GM23338 (cell line): Measurements from ENCODE around the gene SRPRA. TPM values are rescaled to one million over a fixed set of nuclear protein-coding genes. Genes with fewer than 3 reads are reported as not detected.

ENCODE experiments used
- ATAC-seq: fragments of 200-7000 bp; cut with Tn5 transposase; 3 replicates; pipeline ENCODE4 v1.9.1; 2020
- DNase-seq: peaks from one replicate; pipeline ENCODE4 v3.0.0-alpha.2; 2015; ENCODE audit warnings: low spot score
- H2AFZ ChIP-seq: fragments of 200-600 bp; sonication (generic); 2 replicates; pipeline ENCODE4 v1.8.0; 2016; ENCODE audit warnings: antibody characterized with exemption, mild to moderate bottlenecking, moderate library complexity
- H3F3A ChIP-seq: fragments of 200-600 bp; sonication (generic); replicated peaks from 2 replicates; pipeline ENCODE4 v1.8.0; 2017; ENCODE audit warnings: antibody characterized with exemption, mixed run types, low read depth
- H3K27ac ChIP-seq: fragments of 200-600 bp; sonication (generic); 2 replicates; pipeline ENCODE4 v1.6.1; 2016; ENCODE audit warnings: low read depth
- H3K27me3 ChIP-seq: fragments of 200-600 bp; sonication (generic); 2 replicates; pipeline ENCODE4 v1.8.0; 2016; ENCODE audit warnings: mild to moderate bottlenecking, mixed run types, moderate library complexity; ENCODE audit not compliant: insufficient read depth
- H3K36me3 ChIP-seq: fragments of 200-600 bp; sonication (generic); 2 replicates; pipeline ENCODE4 v1.8.0; 2016; ENCODE audit warnings: mild to moderate bottlenecking; ENCODE audit not compliant: insufficient read depth
- H3K4me1 ChIP-seq: fragments of 200-600 bp; sonication (generic); 2 replicates; pipeline ENCODE4 v1.8.0; 2016; ENCODE audit warnings: mild to moderate bottlenecking, moderate library complexity; ENCODE audit not compliant: insufficient read depth
- H3K4me2 ChIP-seq: fragments of 200-600 bp; sonication (generic); 2 replicates; pipeline ENCODE4 v1.7.1; 2017; ENCODE audit warnings: mixed run types
- H3K4me3 ChIP-seq: fragments of 200-600 bp; sonication (generic); 2 replicates; pipeline ENCODE4 v1.6.1; 2016; ENCODE audit warnings: mixed run types
- H3K79me2 ChIP-seq: fragments of 200-600 bp; sonication (generic); replicated peaks from 2 replicates; pipeline ENCODE4 v1.8.0; 2017; ENCODE audit warnings: mild to moderate bottlenecking; ENCODE audit not compliant: insufficient read depth
- H3K9me2 ChIP-seq: fragments of 200-600 bp; sonication (generic); 2 replicates; pipeline ENCODE4 v1.8.0; 2017; ENCODE audit not compliant: insufficient read depth
- H4K20me1 ChIP-seq: fragments of 200-600 bp; sonication (generic); replicated peaks from 2 replicates; pipeline ENCODE4 v1.8.0; 2017; ENCODE audit warnings: mild to moderate bottlenecking; ENCODE audit not compliant: insufficient read depth
- H3K27ac Mint-ChIP-seq: 2 replicates; pipeline ENCODE4 v1.8.0; 2020; ENCODE audit warnings: inconsistent platforms, mild to moderate bottlenecking, moderate library complexity, mixed read lengths
- H3K27me3 Mint-ChIP-seq: 3 replicates; pipeline ENCODE4 v1.8.0; 2022; ENCODE audit warnings: low read depth, mild to moderate bottlenecking, moderate library complexity, mixed read lengths, inconsistent platforms; ENCODE audit not compliant: insufficient read depth, poor library complexity
- H3K36me3 Mint-ChIP-seq: 3 replicates; pipeline ENCODE4 v1.8.0; 2021; ENCODE audit warnings: low read depth, mild to moderate bottlenecking, inconsistent platforms, moderate library complexity, mixed read lengths
- H3K4me1 Mint-ChIP-seq: 3 replicates; pipeline ENCODE4 v1.8.0; 2020; ENCODE audit warnings: mild to moderate bottlenecking, inconsistent platforms, mixed read lengths
- H3K4me3 Mint-ChIP-seq: 3 replicates; pipeline ENCODE4 v1.8.0; 2021; ENCODE audit warnings: moderate library complexity, mild to moderate bottlenecking, inconsistent platforms, mixed read lengths
- H3K9me3 Mint-ChIP-seq: 3 replicates; pipeline ENCODE4 v1.8.0; 2020; ENCODE audit warnings: moderate library complexity, mild to moderate bottlenecking, inconsistent platforms, mixed read lengths
- CREB1 ChIP-seq: fragments of 250-450 bp; sonication (Bioruptor Pico); IDR thresholded peaks from 2 replicates; pipeline ENCODE4 v1.5.0; 2020; ENCODE audit warnings: low read depth, mild to moderate bottlenecking, moderate library complexity
- ETS1 ChIP-seq: IDR thresholded peaks from 2 replicates; pipeline ENCODE4 v1.6.1; 2016; ENCODE audit warnings: antibody characterized with exemption
- EZH2 ChIP-seq: fragments of 200-600 bp; sonication (generic); IDR thresholded peaks from one replicate; pipeline ENCODE4 v1.8.0; 2017; ENCODE audit warnings: antibody characterized with exemption, mild to moderate bottlenecking, low read depth; ENCODE audit not compliant: unreplicated experiment
- EZH2phosphoT487 ChIP-seq: fragments of 200-600 bp; sonication (generic); IDR thresholded peaks from one replicate; pipeline ENCODE4 v1.8.1; 2018; ENCODE audit warnings: antibody characterized with exemption; ENCODE audit not compliant: unreplicated experiment
- JUNB ChIP-seq: IDR thresholded peaks from one replicate; pipeline ENCODE4 v1.6.1; 2016; ENCODE audit warnings: antibody characterized with exemption; ENCODE audit not compliant: unreplicated experiment
- NANOG ChIP-seq: IDR thresholded peaks from 2 replicates; pipeline ENCODE4 v1.6.1; 2016; ENCODE audit warnings: antibody characterized with exemption, borderline replicate concordance
- POLR2AphosphoS5 ChIP-seq: IDR thresholded peaks from 2 replicates; pipeline ENCODE4 v1.6.1; 2016; ENCODE audit warnings: antibody characterized with exemption, low read depth
- REST ChIP-seq: IDR thresholded peaks from one replicate; pipeline ENCODE4 v1.6.1; 2018; ENCODE audit warnings: antibody characterized with exemption; ENCODE audit not compliant: unreplicated experiment
- STAT1 ChIP-seq: IDR thresholded peaks from one replicate; pipeline ENCODE4 v1.6.1; 2016; ENCODE audit warnings: antibody characterized with exemption; ENCODE audit not compliant: unreplicated experiment
- ZNF114 ChIP-seq: fragments of 250-450 bp; sonication (Bioruptor Pico); IDR thresholded peaks from 2 replicates; pipeline ENCODE4 v1.5.0; 2020; ENCODE audit warnings: mild to moderate bottlenecking, moderate library complexity
- ZNF331 ChIP-seq: fragments of 250-450 bp; sonication (Bioruptor Pico); IDR thresholded peaks from 2 replicates; pipeline ENCODE4 v1.5.0; 2020; ENCODE audit warnings: low read depth, mild to moderate bottlenecking, moderate library complexity
- ZNF462 ChIP-seq: fragments of 250-450 bp; sonication (Bioruptor Pico); IDR thresholded peaks from 2 replicates; pipeline ENCODE4 v1.5.0; 2020; ENCODE audit warnings: mild to moderate bottlenecking, moderate library complexity
- polyA plus RNA-seq: library from polyadenylated mRNA; unstranded; fragments of >200 nt; fragmentation: Nextera tagmentation; extraction: Ambion mirVana; gene quantifications from 2 replicates; pipeline ENCODE4 v1.2.1, GENCODE V29; 2016
- total RNA-seq: library from RNA; depleted of rRNA; stranded (reverse); fragments of >200 nt; shearing (Covaris generic); gene quantifications from 2 replicates; pipeline ENCODE4 v1.2.3, GENCODE V29; 2014
- TF ChIP-seq, protein P1 (sequence below), 2 experiments: fragments of 200-600 bp in 1 of 2; sonication (generic) in 1 of 2; conservative IDR thresholded peaks; 2 replicates each; pipeline versions ENCODE4 v1.5.1 to v1.6.1; 2016 to 2017; ENCODE audit warnings: antibody characterized with exemption in 2 of 2, low read depth in 2 of 2, mild to moderate bottlenecking in 2 of 2, moderate library complexity in 1 of 2

SRPRA gene
- total and polyA plus RNA-seq, 2 experiments from 2014 or later: 27.1 to 53.2 TPM

- TF ChIP-seq ZNF331 (CRISPR knock-in tag): no peak
- no peak for TF ChIP-seq JUNB
- TF ChIP-seq EZH2phosphoT487: no peak
These were observed 10.9 kb downstream of the SRPRA start (continued) for GRCh38 chr11:126257764-126258163.

DNA sequence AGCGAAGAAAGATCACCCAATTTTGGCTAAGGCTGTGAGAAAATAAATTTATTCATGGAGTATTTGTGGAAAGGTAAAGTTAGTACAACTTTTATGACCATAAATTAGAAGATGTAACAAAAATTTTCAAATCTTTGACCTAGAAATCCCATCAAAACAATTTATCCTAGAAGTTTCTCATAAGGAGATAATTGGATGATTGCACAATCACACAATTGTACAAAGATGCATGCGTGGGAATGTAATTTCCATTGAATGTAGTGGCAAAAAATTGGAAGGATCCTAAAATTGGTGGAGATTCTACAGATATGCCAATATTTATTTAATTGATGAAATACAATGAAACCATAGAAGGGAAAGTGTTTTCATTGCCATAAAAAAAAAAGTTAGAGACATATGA, 11.6 kb downstream of the SRPRA start:
- Histone ChIP-seq H3K4me2 (no peak overlapping the region), H3K36me3 (peaks cover 21% of the 10 kb centered on the region; the same call in 1 of the 2 replicates), H3K4me1 (no peaks in the 10 kb centered on the region), H3K9me2 (no peaks in the 10 kb centered on the region), H3K4me3 (no peak overlapping the region), H2AFZ (no peak overlapping the region), H3K27ac (no peak overlapping the region), H4K20me1 (0 out of 2 replicates have a peak, but pooled peaks cover 16% of the 10 kb centered on the region), H3K79me2 (no peaks in the 10 kb centered on the region), H3K27me3 (no peaks in the 10 kb centered on the region), H3F3A (peaks cover 6% of the 10 kb centered on the region; the same call in 1 of the 2 replicates)
- no peaks in the 10 kb centered on the region for H3K9me3 Mint-ChIP-seq
- DNase-seq (no peak), ATAC-seq (no peak)
- no peak overlapping the region for H3K27ac Mint-ChIP-seq
- TF ChIP-seq JUNB: no peak
- TF ChIP-seq, protein P1, sequence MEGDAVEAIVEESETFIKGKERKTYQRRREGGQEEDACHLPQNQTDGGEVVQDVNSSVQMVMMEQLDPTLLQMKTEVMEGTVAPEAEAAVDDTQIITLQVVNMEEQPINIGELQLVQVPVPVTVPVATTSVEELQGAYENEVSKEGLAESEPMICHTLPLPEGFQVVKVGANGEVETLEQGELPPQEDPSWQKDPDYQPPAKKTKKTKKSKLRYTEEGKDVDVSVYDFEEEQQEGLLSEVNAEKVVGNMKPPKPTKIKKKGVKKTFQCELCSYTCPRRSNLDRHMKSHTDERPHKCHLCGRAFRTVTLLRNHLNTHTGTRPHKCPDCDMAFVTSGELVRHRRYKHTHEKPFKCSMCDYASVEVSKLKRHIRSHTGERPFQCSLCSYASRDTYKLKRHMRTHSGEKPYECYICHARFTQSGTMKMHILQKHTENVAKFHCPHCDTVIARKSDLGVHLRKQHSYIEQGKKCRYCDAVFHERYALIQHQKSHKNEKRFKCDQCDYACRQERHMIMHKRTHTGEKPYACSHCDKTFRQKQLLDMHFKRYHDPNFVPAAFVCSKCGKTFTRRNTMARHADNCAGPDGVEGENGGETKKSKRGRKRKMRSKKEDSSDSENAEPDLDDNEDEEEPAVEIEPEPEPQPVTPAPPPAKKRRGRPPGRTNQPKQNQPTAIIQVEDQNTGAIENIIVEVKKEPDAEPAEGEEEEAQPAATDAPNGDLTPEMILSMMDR (conservative IDR thresholded peaks at IDR 0.05; ENCODE audit: low read depth in 2 of 2): no peak
- no peak for TF ChIP-seq POLR2AphosphoS5
- no peak for TF ChIP-seq CREB1 (CRISPR knock-in tag)
- TF ChIP-seq ZNF331 (CRISPR knock-in tag): no peak
- no peak for TF ChIP-seq ETS1
- TF ChIP-seq EZH2: no peak
- TF ChIP-seq STAT1: no peak
- no peak for TF ChIP-seq EZH2phosphoT487
- TF ChIP-seq NANOG: no peak
- TF ChIP-seq ZNF114 (CRISPR knock-in tag): no peak
- no peak for TF ChIP-seq REST
- no peak for TF ChIP-seq ZNF462 (CRISPR knock-in tag)
- peaks cover 54% of the 10 kb centered on the region; the same call in 2 of the 3 replicates for H3K36me3 Mint-ChIP-seq
- no peaks in the 10 kb centered on the region for H3K27me3 Mint-ChIP-seq
- no peak overlapping the region for H3K4me3 Mint-ChIP-seq
- H3K4me1 Mint-ChIP-seq: no peaks in the 10 kb centered on the region
